AG04450 (cell line): ENCODE measurements around the gene RASSF3. TPM values are rescaled to one million over a fixed set of nuclear protein-coding genes. Genes with fewer than 3 reads are reported as not detected.

Experiments
- CTCF ChIA-PET: fragments of 300-600, 350-600 bp; formaldehyde crosslinking; extraction: SDS; loops from one replicate; lab custom pipeline; 2022; ENCODE audit warnings: antibody characterized with exemption, inconsistent platforms; lab: Charles Lee
- POLR2A ChIA-PET: fragments of 350-600 bp; formaldehyde crosslinking; extraction: SDS; loops from one replicate; lab custom pipeline; 2021; ENCODE audit warnings: antibody characterized with exemption, inconsistent platforms; lab: Yijun Ruan, JAX
- DNase-seq: peaks from one replicate; pipeline ENCODE4 v3.0.0-alpha.2; 2011; ENCODE audit warnings: low read depth, low spot score
- H3K27ac ChIP-seq: one replicate; pipeline ENCODE4 v1.5.1; 2012; ENCODE audit warnings: low read depth, low read length, control low read depth
- H3K27me3 ChIP-seq: one replicate; pipeline ENCODE4 v1.6.0; 2012; ENCODE audit warnings: low read length; ENCODE audit not compliant: control insufficient read depth, insufficient read depth
- H3K4me3 ChIP-seq: 2 replicates; pipeline ENCODE4 v1.5.1; 2011; ENCODE audit warnings: mild to moderate bottlenecking, low read depth, low read length, control low read depth
- H3K9me3 ChIP-seq: 2 replicates; pipeline ENCODE4 v1.5.1; 2012; ENCODE audit warnings: low read length; ENCODE audit not compliant: control insufficient read depth, insufficient read depth
- CTCF ChIP-seq: IDR thresholded peaks from 2 replicates; pipeline ENCODE4 v1.5.1; 2011; ENCODE audit warnings: low read depth, low read length, control low read depth, inconsistent platforms
- polyA plus RNA-seq: library from polyadenylated mRNA; depleted of rRNA; stranded (reverse); fragments of >200 nt; gene quantifications from 2 replicates; pipeline ENCODE4 v1.2.3, GENCODE V29; 2011

RASSF3 gene
- polyA plus RNA-seq, 1 experiment: 46.7 TPM

GRCh38 chr12:64670919-64671639, 60.8 kb downstream of the RASSF3 start:
- no peak for TF ChIP-seq CTCF
- ChIA-PET POLR2A (interaction anchor here (1.2 kb wide), 1 partner anchor 62 kb away, joined by 3 read pairs; no protein-coding TSS in a partner anchor), CTCF (interaction anchor here (0.5 to 1.6 kb wide), 2 partner anchors 26 to 67 kb away, joined by 3 to 6 read pairs; no protein-coding TSS in a partner anchor)
- Histone ChIP-seq H3K9me3 (no peaks in the 10 kb centered on the region), H3K27me3 (no peaks in the 10 kb centered on the region), H3K4me3 (no peak overlapping the region), H3K27ac (no peak overlapping the region)
- DNase-seq: no peak

DNA sequence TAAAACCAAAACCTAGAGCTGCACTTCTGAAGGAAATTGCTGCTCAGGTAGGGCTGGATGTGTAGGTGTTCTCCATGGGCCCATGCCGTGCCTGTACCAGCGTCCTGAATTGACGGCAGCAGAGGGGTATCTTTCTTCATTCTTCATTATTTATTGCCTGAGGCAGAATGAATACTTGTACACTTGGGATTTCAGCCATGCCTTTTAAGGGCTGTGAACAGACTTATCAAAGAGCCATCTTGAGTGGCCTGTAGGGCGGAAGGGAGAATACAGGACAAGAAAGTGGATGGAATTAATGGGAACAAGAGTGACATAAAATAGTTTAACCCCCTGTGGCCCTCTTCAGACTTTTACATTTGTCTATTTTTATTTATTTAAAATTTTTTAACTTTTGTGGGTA, 61.4 kb downstream of the RASSF3 start:
- DNase-seq: no peak
- no peaks in the 10 kb centered on the region for H3K27me3 ChIP-seq
- TF ChIP-seq CTCF: no peak
- no peaks in the 10 kb centered on the region for H3K9me3 ChIP-seq
- no peak overlapping the region for H3K4me3 ChIP-seq
- CTCF ChIA-PET: interaction anchor here (1.1 kb wide), 1 partner anchor 122 kb away, joined by 3 read pairs; no protein-coding TSS in a partner anchor
- H3K27ac ChIP-seq: no peak overlapping the region
- POLR2A ChIA-PET: no interaction called here

GRCh38 chr12:64672925-64673409, 62.7 kb downstream of the RASSF3 start:
- Histone ChIP-seq H3K27me3 (no peaks in the 10 kb centered on the region), H3K9me3 (no peaks in the 10 kb centered on the region), H3K27ac (peak overlapping the region; percentile 31), H3K4me3 (no peak overlapping the region)
- POLR2A ChIA-PET: no interaction called here
- CTCF ChIA-PET: interaction anchor here (1.1 to 1.3 kb wide), 2 partner anchors 123 to 124 kb away, joined by 3 to 8 read pairs; no protein-coding TSS in a partner anchor
- 0 out of 2 replicates have a peak, but pooled peaks have one; percentile 2 for TF ChIP-seq CTCF
- no peak for DNase-seq

- DNase-seq: no peak
- Histone ChIP-seq H3K9me3 (no peaks in the 10 kb centered on the region), H3K27ac (peak overlapping the region; percentile 54), H3K4me3 (no peak overlapping the region), H3K27me3 (no peaks in the 10 kb centered on the region)
- TF ChIP-seq CTCF: no peak
- CTCF ChIA-PET: interaction anchor here (1.3 kb wide), 1 partner anchor 124 kb away, joined by 8 read pairs; no protein-coding TSS in a partner anchor
- POLR2A ChIA-PET: no interaction called here
These were observed 63.3 kb downstream of the RASSF3 start for GRCh38 chr12:64673490-64674169.
